Right lobe of liver (tissue), 4 donors: ENCODE measurements around the gene UNKL.

Source experiments
- CTCF ChIP-seq, 4 donors: fragments of 200-600 bp in 3 of 4; fragments of 450-650 bp in 1 of 4; IDR thresholded peaks; one replicate each; pipeline versions ENCODE4 v1.5.1 to v1.8.0; 2016 to 2022; ENCODE audit warnings: antibody characterized with exemption in 4 of 4, mild to moderate bottlenecking in 2 of 4
- POLR2A ChIP-seq: fragments of 450-650 bp; IDR thresholded peaks from one replicate; pipeline ENCODE4 v1.6.1; 2017; ENCODE audit warnings: antibody characterized with exemption, mild to moderate bottlenecking
- donor health status: DM: no; HTN: no; CAD: no.
- donor health status: DM: no; HTN: no; CAD: no.
- donor health status: DM: no; HTN: yes; CAD: no.

DNA sequence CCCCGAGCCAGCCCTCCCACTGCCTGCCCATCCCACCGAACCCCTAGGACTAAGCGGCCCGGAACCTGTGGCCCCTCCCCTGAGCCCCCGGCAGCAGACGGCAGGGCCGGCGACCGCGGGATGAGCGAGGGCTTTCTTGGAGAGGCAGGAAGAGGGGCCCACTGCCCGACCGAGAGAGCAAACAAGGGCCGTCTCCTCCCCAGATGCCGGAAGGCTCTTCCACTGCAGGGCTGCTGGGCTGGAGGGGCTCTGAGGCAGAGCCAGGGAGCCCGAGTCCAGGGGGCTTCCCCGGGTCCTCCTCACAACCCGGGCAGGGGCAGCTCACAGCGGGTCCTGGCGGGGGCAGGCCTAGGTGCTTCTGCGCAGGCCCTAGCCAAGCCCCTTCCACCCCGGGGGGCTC, 19.3 kb upstream of the UNKL start:
- no peak for TF ChIP-seq CTCF (IDR thresholded peaks at IDR 0.05)
- no peak for TF ChIP-seq POLR2A
